GM19238 (cell line): Measurements from ENCODE around the gene NKIRAS1.
"Not testable (repeated sequence)": the region's sequence is repeated elsewhere in the genome, so short reads cannot be mapped to it uniquely, and the experiment has no call there.

Experiments used
- DNase-seq: peaks from one replicate; pipeline ENCODE4 v3.0.0; 2011; ENCODE audit warnings: low spot score; ENCODE audit not compliant: insufficient read length

Gene NKIRAS1

DNA sequence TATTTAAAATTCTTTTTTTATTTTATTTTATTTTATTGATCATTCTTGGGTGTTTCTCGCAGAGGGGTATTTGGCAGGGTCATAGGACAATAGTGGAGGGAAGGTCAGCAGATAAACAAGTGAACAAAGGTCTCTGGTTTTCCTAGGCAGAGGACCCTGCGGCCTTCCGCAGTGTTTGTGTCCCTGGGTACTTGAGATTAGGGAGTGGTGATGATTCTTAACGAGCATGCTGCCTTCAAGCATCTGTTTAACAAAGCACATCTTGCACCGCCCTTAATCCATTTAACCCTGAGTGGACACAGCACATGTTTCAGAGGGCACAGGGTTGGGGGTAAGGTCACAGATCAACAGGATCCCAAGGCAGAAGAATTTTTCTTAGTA lies 46.1 kb downstream of the NKIRAS1 start:
- DNase-seq = not testable (repeated sequence)

DNA sequence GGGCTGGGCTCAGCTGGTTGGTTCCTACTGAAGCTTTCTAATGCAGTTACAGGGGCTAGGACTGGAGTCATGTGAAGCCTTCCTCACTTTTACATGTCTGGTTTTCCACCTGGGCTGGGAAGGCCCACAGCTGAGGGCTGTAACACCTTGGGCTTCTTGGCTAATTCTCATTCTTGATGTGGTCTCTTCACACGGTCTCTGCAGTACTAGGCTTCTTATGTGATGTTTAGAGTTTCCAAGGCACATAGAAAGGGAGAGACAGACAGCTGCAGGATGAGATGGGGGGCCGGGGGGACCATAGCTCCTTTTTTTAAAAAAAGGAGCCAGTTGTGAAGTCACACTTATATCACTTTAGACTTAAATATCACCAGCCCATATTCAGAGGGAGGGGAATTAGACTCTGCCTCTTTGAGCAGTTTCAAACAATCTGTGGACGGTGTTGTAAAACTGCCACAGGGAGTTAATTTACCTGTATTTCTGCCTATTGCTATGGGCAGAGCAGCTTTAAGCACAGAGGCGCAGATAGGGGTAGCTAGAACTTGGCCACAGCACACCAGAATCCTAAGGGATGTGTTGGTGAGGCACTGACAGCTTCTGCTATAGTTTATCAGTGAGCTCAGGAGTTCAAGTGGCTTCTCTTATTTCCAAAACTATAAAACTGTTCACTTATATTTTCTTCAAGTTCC lies 46.7 kb downstream of the NKIRAS1 start:
- no peak for DNase-seq

DNA sequence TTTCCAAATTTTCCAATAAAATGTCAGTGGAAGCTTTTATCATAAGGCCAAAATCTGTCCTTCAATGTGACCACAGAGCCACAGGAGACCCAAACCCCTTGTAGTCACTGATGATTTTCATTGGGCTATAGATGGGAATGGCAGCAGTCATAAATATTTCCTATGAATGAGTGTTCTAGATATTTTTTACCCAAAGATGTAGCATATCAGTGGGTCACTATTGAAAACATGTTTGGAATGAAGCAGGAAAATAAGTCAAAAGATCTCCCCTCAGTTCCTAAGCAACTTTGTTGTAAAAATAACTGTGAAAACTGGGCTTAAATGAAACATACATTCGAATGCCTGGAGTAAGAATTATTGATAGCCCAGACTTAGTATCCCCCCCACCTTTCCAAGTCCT lies 49.0 kb downstream of the NKIRAS1 start:
- no peak for DNase-seq

DNA sequence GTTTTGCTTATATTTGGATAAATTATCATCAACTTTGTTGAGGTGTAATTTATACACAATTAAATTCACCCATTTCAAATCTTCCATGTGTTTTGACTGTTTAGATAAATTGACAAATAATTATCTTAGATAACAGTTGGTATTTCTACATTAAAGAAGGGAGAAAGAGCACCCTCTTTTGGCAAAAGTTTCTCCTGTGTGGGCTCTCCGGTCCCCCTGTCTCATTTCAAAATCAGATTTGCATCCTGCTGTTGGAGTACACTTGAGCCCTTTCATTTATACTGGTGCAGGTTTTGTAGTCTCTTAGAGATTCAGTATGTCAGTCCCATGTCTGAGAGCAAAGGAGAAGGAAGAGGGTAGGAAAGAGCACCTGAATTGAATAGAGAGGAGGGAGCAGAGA lies 49.4 kb downstream of the NKIRAS1 start:
- no peak for DNase-seq

DNA sequence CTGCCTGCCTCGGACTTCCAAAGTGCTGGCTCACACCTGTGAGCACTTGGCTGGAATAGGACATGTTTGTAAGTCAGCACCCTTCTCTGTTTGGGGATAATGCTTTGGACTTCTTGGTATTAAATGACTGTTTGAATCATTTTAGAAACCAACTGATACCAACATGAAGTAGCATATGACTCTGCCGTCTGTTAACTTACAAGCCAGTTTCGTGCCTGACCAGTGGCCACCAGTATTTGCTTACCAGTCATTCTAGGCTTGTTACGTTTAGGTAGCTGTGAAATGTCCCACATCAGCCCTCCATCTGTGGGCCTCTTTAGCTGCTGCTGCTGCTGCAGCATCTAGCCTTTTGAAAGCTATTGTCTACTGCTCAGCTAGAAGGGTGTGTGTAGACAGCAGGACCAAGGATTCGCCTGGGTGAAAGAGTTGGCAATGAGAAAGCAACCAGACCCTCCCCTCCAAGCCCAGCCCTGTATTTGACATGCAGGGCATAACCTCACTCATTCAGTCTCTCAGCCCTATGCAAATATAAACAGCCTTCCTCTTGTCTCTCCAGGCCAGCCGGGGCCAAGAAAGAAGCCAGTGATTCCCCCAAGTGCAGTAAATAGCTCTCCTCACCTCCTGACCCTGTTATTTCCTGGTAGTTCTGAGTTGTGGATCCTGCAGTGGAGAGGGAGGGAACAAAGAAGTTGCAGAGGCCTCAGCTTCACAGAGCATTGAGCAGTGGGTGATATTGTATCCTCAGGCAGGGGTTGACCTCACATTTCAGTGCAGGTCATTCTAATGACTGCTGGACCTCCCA lies 51.0 kb downstream of the NKIRAS1 start:
- DNase-seq = no peak

DNA sequence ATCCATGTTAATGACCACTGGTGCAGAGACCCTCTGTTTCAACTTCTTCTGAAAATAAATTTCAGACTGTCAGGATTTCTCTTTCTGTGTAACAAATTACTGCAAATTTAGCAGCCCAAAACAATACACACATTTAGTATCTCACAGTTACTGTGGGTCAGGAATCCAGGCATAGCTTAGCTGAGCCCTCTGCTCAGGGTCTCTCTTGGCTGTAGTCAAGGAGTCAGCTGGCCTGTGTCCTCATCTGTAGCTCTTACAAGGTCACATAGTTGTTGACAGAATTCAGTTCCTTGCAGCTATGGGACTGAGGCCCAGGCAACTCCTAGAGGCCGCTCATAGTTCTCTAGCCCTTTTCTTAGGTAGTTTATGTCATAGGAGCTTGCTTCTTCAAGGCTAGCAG lies 51.9 kb downstream of the NKIRAS1 start:
- no peak for DNase-seq

DNA sequence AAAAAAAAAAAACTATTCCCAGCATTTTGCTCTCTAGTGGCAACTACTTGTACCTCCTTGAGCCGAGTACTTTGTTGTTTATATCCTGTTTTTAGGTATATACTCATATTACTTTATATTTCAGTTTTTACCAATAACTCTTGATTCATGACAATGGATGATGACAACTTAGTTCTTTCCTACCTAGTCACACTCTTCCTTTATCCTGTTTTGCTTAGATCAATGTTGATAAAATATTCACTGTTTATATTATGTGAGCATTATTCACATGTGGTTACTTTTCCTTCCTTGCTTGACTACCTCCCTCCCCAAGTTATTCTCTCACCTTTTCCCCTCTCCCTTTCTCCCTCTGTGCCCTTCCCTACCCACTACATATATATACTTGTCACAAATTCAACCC lies 53.7 kb downstream of the NKIRAS1 start:
- DNase-seq = no peak

DNA sequence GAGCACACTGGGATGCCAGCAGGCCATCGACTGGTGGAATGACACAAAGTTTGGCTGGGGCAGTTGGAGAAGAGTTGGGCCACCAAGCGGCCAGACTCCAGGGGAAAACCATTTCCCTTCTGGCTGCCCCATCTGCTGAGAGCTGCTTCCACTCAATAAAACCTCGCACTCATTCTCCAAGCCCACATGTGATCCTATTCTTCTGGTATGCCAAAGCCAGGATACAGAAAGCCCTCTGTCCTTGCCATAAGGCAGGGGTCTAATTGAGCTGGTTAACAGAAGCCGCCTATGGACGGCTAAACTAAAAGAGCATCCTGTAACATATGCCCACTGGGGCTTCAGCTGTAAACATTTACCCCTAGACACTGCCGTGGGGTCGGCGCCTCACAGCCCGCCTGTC lies 55.1 kb downstream of the NKIRAS1 start:
- no peak for DNase-seq

DNA sequence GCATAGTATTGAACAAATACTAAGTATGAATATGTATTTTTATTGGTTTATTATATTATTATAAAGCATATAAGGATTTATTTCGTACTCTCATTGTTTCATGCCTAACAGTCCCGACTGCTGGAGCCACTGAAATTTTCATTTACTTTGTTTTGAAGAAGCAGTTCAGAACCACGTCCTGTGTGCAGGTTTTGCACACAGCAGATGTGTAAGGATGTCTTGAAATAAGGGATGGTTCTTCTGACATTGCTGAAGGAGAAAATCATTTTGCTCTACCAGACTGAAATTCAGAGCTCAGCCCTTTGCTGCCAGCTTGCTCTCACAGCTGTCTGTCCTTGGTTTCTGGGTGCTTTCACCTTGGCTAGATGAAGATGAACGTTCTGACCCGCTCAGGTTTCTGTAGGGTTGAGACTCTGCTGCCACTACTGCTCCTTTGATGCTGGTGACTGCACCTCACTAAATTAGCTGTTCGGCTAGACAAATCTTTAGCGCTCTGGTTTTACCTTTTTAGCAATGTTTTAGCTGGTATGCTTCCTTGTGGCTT lies 56.9 kb downstream of the NKIRAS1 start:
- no peak for DNase-seq

DNA sequence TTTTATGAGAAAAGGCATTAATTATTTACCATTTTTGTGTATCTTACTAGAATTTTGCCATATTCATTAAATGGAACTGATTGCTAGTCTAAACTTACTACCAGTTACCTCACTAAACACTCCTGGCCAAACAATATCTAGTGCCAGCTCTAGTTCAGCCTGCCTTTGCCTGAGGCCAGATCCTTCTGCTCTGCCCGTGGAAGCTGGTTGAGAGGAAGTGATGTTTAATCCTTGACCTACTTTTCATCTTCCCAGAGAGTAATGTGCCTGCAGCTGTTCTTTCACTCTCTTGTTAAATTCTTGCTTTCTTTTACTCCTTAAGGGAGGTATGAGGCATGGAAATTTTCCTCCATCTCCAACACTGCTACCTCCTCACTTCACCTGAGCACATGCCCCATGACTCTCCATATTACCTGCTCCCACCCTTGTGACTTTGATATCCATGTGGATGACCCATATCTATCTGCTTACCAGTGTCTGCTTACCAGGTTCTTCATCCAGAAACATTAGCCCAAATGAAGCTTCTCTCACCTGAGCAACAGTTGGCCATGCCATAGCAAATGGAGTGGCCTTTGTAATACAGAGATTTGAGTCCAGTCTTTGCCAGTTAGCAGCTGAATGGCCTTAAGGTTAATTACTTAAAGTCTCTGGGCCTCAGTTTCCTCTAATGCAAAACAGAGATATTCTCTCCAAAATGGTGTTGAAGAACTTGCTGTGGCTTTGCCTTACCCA lies 57.6 kb downstream of the NKIRAS1 start:
- DNase-seq = no peak

DNA sequence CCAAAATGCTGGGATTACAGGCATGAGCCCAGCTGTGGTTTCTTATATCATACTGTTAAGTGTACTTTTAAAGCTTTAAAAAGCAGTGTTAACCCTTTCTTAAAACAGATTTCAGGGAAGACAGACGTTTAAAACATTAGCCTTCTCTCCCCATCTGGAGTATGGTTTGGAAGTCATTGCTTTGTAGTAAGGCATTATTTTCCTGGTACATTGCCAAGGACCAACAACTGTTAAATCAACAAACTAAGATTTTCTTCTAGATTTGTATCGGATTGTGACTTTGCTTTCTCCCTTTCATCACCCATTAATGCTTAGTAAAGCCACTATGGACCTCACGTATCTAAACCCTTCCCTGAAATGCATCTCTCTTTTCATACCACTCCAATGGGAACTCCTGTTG lies 60.5 kb downstream of the NKIRAS1 start:
- no peak for DNase-seq

DNA sequence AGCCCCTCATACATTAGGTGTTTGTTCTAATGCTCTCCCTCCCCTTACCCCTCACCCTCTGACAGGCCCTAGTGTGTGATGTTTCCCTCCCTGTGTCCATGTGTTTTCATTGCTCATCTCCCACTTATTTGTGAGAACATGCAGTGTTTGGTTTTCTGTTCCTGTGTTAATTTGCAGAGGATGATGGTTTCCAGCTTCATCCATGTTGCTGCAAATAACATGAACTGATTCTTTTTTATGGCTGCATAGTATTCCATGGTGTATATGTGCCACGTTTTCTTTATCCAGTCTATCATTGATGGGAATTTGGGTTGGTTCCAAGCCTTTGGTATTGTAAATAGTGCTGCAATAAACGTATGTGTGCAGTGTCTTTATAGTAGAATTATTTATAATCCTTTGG lies 67.3 kb downstream of the NKIRAS1 start:
- DNase-seq = not testable (repeated sequence)

DNA sequence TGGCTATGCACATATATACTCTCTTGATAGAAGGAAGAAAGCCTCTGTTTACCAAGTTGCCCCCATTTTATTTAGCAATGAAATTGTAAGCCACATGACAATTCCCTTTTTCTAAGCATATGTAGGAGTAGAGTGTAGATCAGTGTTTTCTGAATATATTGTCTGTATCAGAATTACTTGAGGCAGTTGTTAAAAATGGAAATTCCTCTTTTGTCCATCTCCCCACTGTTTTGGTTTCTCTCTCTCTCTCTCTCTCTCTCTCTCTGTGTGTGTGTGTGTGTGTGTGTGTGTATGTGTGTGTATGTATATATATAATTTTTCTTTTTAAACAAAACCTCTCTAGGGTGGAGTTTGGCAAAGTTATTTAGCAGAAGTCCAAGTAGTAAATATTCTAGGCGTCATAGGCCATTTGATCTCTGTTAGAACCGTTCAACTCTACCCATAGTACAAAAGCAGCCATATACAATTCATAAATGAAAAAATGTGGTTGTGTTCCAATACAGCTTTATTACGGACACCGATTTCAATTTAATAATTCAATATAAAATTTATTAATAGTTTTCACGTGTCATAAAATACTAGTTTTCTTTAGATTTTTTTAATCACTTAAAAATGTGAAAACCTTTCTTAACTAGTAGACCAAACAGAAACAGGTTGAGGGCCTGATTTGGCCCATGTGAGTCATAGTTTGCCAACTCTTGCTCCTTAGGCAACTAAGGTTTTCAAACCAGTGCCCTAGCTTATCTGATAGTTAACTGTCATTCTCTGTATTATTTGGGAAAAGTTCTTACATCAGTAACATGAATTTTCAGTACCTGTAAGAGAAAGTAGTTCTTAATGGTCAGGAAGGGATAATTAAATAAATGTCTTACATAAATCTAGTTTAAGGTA lies 71.2 kb downstream of the NKIRAS1 start:
- DNase-seq = no peak

DNA sequence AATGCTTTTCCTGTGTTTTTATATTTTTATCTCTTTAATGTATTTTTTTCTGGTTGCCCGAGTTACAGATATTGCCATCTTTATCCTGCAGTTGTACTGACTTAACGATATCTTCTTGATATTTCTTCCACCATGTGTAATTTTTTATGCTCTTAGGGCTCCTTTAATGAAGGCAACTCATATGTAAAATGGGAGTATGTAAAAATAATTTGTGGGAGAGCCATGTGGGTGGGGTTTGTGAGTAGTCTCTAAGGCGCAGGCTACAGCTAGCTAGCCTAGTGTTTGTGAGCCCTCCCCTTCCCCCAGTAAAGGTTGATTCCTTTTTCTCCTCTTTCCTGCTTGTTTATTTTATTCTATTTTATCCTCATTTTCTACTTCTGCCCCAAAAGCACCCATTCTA lies 72.9 kb downstream of the NKIRAS1 start:
- no peak for DNase-seq
